Measurements from ENCODE around the gene PRELID2.

DNA sequence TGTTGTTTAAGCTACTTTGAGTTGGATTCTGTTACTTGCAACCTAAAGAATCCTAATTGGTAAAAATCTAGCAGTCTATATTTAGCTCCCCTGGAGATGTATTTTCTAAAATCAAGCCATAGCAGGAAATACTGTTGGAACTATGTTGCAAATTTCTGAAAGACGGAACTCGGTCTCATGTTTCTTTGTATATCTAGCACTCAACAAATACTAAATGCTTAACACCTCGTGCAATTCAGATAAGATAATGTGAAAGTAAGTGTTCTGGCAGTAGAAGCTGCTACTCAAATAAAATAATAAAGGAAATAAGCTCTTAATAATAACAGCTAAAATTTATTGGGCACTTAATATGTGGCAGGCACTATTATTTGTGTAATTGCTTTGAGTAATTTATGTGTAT, 10.9 kb upstream of the PRELID2 start:
- TF ChIP-seq CTCF (IDR thresholded peaks at IDR 0.05) (no peak), POLR2A (IDR thresholded peaks at IDR 0.05) (no peak)

All from uterus (tissue), 2 donors.